GM03348 (cell line): Measurements from ENCODE around the gene RFC3.

ENCODE experiments used
- DNase-seq: peaks from one replicate; pipeline ENCODE4 v3.0.0; 2012; ENCODE audit warnings: low spot score

The RFC3 gene

DNA sequence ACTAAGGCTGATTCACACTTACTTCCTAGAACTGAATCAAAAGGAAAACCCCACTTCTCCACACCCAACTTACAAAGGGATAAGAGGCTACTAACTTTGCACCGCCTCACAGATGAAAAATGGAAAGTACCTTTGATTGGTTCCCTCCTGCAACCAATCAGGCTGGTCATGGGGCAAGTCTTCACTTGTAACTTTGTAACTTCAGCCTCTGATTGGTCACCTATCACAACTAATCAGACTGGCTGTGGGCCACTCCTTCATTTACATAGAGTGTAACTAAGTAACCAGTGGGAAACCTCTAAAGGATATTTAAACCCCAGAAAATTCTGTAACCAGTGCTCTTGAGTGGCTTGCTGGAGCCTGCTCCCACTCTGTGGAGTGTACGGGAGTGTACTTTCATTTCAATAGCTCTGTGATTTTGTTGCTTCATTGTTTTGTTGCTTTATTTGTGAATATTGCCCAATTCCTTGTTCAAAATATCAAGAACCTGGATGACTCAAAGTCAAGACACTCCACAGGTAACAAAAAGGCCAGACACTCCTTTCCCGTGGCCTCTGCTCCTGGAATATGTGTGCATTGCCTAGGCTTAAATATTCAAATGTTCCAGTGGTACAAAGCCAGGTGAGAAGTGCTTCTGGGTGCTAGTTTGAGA is 50.5 kb downstream of the RFC3 start:
- no peak for DNase-seq

DNA sequence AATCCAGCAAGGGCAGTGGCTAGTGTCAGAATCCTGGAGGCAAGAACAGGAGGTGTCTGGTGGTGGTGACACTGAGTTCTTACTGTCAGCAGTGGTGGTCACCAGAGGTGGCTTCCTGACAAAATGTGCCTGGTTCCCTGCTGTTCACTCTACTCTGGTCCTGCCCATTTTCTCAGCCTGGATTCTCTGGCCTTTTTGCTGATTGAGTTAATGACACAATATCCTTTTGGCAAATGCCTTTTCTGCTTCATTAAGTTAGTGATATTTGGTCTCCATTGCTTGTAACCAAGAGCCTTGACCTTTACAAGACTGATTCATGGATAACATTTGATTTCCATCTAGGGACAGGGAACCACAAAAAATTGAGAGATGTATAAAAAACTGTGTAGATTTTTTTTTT is 51.1 kb downstream of the RFC3 start:
- DNase-seq = no peak

DNA sequence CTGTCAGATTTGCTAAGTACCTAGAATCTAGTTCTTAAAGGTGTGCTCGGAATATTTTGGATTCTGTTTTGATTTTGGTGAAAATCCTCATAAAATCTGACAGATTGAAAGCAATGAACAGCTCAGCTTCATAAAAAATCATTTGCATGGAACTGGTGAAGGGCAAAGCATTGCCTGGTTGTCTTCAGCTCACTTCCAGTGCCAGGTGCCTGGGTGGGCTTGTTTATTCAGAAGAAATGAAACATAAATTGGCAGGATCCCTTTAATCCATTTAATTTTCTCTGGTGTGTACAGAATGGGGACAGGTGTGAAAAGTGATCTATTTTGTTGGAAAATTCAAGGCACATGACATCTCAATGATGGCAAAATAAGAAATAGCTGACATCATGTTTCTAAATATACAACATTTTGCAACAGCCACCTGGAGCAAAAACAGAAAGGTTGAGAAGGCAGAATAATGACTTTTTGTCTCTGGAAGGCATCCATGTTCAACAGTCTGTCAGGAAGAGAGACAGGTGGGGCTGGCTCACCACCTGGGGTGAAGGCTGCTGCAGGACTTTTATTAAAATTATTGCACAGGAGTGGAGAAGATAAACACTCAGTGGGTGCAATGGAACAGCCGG is 52.2 kb downstream of the RFC3 start:
- no peak for DNase-seq

GRCh38 chr13:33871207-33872004 is 53.5 kb downstream of the RFC3 start:
- no peak for DNase-seq

- no peak for DNase-seq
These were observed 54.0 kb downstream of the RFC3 start for GRCh38 chr13:33872005-33872351.

GRCh38 chr13:33873251-33873908 is 55.4 kb downstream of the RFC3 start:
- DNase-seq = no peak

DNA sequence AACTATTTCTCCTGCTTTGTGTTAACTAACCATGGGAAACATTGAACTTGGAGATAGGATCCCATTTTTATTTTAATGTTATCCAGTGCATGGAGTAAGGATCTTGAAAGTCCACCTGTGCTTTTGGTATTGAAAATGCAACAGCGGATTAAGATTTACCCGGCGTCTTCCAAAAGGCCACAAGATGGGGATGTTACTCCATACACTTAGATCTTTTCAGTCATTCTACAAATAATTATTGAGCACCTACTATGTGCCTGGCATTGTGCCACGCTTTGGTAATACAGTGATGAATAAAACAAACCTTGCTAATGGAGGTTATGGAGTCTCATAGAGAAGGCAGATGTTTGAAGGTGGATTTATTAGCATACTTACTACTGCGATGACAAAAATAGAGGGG is 56.9 kb downstream of the RFC3 start:
- DNase-seq = no peak

GRCh38 chr13:33875618-33876401 is 57.9 kb downstream of the RFC3 start:
- no peak for DNase-seq

GRCh38 chr13:33876716-33877394 is 58.9 kb downstream of the RFC3 start:
- no peak for DNase-seq

DNA sequence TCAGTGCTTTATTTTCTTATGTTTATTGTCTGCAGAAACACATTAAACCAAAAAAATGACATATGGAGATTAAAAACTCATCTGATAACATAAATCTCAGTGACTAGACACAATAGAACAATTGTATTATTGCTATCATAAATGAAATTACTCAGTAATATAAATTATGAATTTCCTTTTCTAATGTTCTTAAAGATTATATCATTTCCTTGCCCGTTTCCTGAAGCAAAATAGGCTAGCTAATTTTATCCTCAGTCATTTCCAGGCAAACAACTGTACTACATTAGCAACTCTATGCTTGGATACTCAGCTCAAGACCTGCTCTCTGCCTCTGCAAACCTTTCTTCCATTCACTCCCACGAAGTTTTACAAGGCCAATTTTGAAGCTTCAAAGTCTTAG is 61.2 kb downstream of the RFC3 start:
- no peak for DNase-seq

DNA sequence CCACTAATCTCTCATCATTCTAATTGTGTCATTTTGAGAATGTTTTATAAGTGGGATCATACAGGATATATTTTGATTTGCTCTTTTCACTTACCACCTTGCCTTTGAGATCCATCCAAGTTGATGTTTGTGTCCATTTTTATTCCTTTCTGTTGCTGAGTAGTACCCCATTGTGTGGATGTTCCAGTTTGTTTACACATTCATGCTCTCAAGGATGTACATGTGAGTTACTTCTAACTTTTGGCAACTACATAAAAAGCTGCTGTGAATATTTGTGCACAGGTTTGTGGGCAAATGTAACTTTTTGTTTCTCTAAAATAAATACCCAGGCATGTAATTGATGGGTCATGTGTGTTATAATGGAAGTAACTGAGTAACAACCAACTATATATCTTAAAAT is 64.9 kb downstream of the RFC3 start:
- DNase-seq = no peak

DNA sequence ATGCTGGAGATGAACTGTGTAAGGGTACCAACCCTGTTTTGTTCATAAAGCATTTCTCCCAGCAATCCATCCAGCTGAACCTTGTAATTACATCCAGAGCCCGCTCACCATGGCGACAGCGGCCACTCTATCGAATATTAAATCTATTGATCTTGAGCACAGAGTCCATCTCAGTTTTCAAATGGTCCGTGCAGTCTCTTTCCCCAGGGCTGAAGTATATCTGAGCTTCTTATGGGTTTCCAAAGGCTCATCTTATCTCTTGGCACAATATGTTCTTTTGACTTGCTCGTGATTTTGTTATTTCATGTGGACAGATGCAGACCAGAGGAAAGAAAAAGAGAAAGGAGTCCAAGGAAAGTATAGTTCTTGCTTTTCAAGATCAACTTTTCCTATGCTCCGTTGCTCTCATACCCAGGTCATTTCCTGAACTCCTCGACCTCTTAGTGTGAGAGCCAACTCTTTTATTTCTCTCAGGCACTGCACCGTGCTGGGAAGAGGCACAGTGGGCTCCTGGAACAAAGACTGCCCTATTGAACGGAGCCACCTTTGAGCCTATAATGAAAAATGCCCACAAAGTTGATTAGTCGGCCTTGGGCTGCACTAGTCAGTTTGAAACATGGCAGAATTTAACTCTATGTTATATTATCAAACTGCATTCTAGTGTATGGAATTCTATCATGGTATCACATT is 66.7 kb downstream of the RFC3 start:
- no peak for DNase-seq
